ENCODE data around the gene C3orf52. TPM values are rescaled to one million over a fixed set of nuclear protein-coding genes. Genes with fewer than 3 reads are reported as not detected.

The C3orf52 gene
- total and polyA plus RNA-seq, 7 donors = 0.62 to 5.9 (median 1.9) TPM

DNA sequence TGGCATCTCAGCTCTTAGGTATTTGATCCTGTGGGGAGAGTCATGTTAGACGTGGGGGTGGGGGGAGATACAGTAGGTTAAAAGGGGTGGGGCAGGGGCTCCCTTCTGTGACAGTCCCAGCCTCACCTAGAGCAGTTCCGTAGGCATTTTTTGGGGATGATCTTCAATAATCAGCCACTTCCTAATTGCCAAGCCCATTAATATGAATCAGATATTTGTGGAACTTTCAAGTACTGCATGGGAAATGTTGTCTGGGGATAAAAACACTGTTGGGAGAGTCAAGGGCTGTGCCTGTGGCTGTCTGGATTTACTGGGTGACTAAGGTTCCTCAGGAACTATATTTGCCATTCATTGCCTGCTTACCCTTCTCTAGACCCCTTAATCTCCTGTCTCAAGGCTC lies 9.5 kb downstream of the C3orf52 start:
- no peaks in the 10 kb centered on the region for H3K4me1 ChIP-seq
- intact Hi-C loops (cut with DNase I) = no loop called here
- no peaks in the 10 kb centered on the region for H3K27me3 ChIP-seq (ENCODE audit: insufficient read depth in 3 of 3, low read length in 2 of 3)
- H3K9me3 ChIP-seq = no peaks in the 10 kb centered on the region
- ATAC-seq (no peak), DNase-seq (no peak)
- H3K4me3 ChIP-seq = no peak overlapping the region
- H3K36me3 ChIP-seq (ENCODE audit: insufficient read depth in 1 of 2, low read depth in 1 of 2) = no peaks in the 10 kb centered on the region
- no peak overlapping the region for H3K27ac ChIP-seq
- 26 to 58% (median 35%) methylated on average over 2 of the region's 2 CpGs for WGBS, 3 donors
- TF ChIP-seq, protein P1, sequence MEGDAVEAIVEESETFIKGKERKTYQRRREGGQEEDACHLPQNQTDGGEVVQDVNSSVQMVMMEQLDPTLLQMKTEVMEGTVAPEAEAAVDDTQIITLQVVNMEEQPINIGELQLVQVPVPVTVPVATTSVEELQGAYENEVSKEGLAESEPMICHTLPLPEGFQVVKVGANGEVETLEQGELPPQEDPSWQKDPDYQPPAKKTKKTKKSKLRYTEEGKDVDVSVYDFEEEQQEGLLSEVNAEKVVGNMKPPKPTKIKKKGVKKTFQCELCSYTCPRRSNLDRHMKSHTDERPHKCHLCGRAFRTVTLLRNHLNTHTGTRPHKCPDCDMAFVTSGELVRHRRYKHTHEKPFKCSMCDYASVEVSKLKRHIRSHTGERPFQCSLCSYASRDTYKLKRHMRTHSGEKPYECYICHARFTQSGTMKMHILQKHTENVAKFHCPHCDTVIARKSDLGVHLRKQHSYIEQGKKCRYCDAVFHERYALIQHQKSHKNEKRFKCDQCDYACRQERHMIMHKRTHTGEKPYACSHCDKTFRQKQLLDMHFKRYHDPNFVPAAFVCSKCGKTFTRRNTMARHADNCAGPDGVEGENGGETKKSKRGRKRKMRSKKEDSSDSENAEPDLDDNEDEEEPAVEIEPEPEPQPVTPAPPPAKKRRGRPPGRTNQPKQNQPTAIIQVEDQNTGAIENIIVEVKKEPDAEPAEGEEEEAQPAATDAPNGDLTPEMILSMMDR (IDR thresholded peaks at IDR 0.05) = no peak

GRCh38 chr3:112096176-112096575 lies 10.0 kb downstream of the C3orf52 start:
- H3K36me3 ChIP-seq (ENCODE audit: insufficient read depth in 1 of 2, low read depth in 1 of 2) = no peaks in the 10 kb centered on the region
- no peak overlapping the region for H3K27ac ChIP-seq
- no peak overlapping the region for H3K4me3 ChIP-seq
- no peaks in the 10 kb centered on the region for H3K27me3 ChIP-seq (ENCODE audit: insufficient read depth in 3 of 3, low read length in 2 of 3)
- intact Hi-C loops (cut with DNase I) = no loop called here
- H3K9me3 ChIP-seq = no peaks in the 10 kb centered on the region
- WGBS, 3 donors = 49 to 53% (median 53%) methylated on average over 2 of the region's 2 CpGs
- no peak for ATAC-seq
- no peaks in the 10 kb centered on the region for H3K4me1 ChIP-seq
- no peak for DNase-seq
- TF ChIP-seq, protein P1 (IDR thresholded peaks at IDR 0.05) = no peak

- ATAC-seq (peak; percentile 46 to 69 (median 59)), DNase-seq (no peak)
- Histone ChIP-seq H3K4me3 (no peak overlapping the region), H3K9me3 (no peaks in the 10 kb centered on the region), H3K4me1 (no peaks in the 10 kb centered on the region), H3K36me3 (ENCODE audit: insufficient read depth in 1 of 2, low read depth in 1 of 2) (no peaks in the 10 kb centered on the region), H3K27ac (no peak overlapping the region), H3K27me3 (ENCODE audit: insufficient read depth in 3 of 3, low read length in 2 of 3) (no peaks in the 10 kb centered on the region)
- TF ChIP-seq, protein P1 (IDR thresholded peaks at IDR 0.05) = no peak
- intact Hi-C loops (cut with DNase I) = no loop called here
- WGBS, 3 donors = 20 to 26% (median 26%) methylated on average over 4 of the region's 4 CpGs
Measured at GRCh38 chr3:112097378-112097777, 11.2 kb downstream of the C3orf52 start.

DNA sequence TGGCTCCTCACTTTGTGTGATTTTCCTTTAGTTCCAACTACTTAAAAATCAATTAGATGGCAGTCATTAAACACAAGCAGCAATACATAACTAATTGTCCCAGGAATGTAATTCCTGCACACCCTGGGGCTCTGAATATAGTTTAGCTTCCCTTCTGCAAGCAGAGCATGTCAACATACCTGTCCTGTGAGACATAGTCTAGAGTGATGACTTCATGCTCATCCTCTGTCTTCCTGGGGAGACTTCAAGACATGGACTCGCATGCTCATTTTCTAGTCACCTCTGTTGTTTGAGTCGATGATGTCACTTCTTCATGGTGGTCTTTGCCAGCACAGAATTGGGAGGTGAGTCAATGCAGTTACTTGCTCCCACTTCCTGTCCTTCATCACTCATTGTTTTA lies 15.7 kb downstream of the C3orf52 start:
- ATAC-seq = no peak
- no peaks in the 10 kb centered on the region for H3K9me3 ChIP-seq
- no peak overlapping the region for H3K4me3 ChIP-seq
- H3K4me1 ChIP-seq = no peaks in the 10 kb centered on the region
- WGBS, 3 donors = 67 to 83% (median 79%) methylated on average over 2 of the region's 2 CpGs
- H3K27me3 ChIP-seq (ENCODE audit: insufficient read depth in 3 of 3, low read length in 2 of 3) = no peaks in the 10 kb centered on the region
- no peak overlapping the region for H3K27ac ChIP-seq
- DNase-seq = no peak
- TF ChIP-seq, protein P1 (IDR thresholded peaks at IDR 0.05) = no peak
- H3K36me3 ChIP-seq (ENCODE audit: insufficient read depth in 1 of 2, low read depth in 1 of 2) = no peaks in the 10 kb centered on the region
- intact Hi-C loops (cut with DNase I) = no loop called here

DNA sequence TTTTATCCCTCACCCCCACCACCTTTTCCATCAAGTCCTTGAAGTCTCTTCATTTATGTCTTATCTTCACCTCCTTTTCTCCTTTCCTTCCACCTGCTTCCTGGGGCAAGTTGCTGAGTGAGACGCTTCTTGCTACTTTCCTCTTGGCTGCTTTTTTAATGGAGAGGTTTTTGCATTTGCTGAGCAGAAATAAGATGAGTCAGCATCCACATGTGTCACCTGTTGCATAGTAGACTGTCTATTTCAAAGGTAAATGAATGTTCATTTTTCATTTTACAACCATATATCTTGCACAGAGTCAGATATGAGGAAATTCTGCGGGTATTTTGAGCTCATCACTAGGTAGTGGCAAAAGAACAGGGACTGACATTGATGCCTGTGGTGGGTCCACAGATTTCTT lies 18.6 kb downstream of the C3orf52 start:
- WGBS, 3 donors = 93 to 95% (median 94%) methylated on average over 2 of the region's 2 CpGs
- no peak overlapping the region for H3K27ac ChIP-seq
- TF ChIP-seq, protein P1 (IDR thresholded peaks at IDR 0.05) = no peak
- no peaks in the 10 kb centered on the region for H3K36me3 ChIP-seq (ENCODE audit: insufficient read depth in 1 of 2, low read depth in 1 of 2)
- ATAC-seq (no peak), DNase-seq (no peak)
- H3K4me3 ChIP-seq = no peak overlapping the region
- H3K9me3 ChIP-seq = no peaks in the 10 kb centered on the region
- no peaks in the 10 kb centered on the region for H3K4me1 ChIP-seq
- no peaks in the 10 kb centered on the region for H3K27me3 ChIP-seq (ENCODE audit: insufficient read depth in 3 of 3, low read length in 2 of 3)
- intact Hi-C loops (cut with DNase I) = no loop called here

All from psoas muscle (tissue), 8 donors.